Gastroesophageal sphincter (tissue), 4 donors: ENCODE results near the gene L1TD1. TPM values are rescaled to one million over a fixed set of nuclear protein-coding genes. Genes with fewer than 3 reads are reported as not detected.
"Not testable (repeated sequence)": the region's sequence is repeated elsewhere in the genome, so short reads cannot be mapped to it uniquely, and the experiment has no call there.

ENCODE experiments used
- ATAC-seq: fragments of 150-250 bp; one replicate; pipeline ENCODE4 v1.9.1; 2016; ENCODE audit warnings: mild to moderate bottlenecking, moderate library complexity
- H3K27ac ChIP-seq, 4 donors: fragments of 200-600 bp; sonication (generic) in 3 of 4; 1 replicate in 3 of 4; 2 replicates in 1 of 4; pipeline ENCODE4 v1.5.1; 2016 to 2019
- H3K27me3 ChIP-seq: fragments of 200-600 bp; sonication (generic); one replicate; pipeline ENCODE4 v1.5.1; 2019
- H3K36me3 ChIP-seq, 2 donors: fragments of 200-600 bp; sonication (generic); one replicate each; pipeline ENCODE4 v1.5.1; 2019; ENCODE audit warnings: control low read depth in 1 of 2
- H3K4me1 ChIP-seq, 3 donors: fragments of 200-600 bp; sonication (generic); 1 replicate in 2 of 3; 2 replicates in 1 of 3; pipeline ENCODE4 v1.5.1; 2016 to 2019; ENCODE audit warnings: control low read depth in 2 of 3
- H3K4me3 ChIP-seq, 2 donors: fragments of 200-600 bp; sonication (generic); one replicate each; pipeline ENCODE4 v1.5.1; 2019; ENCODE audit warnings: mild to moderate bottlenecking in 1 of 2, moderate library complexity in 1 of 2
- H3K9me3 ChIP-seq, 3 donors: fragments of 200-600 bp; sonication (generic); one replicate each; pipeline ENCODE4 v1.5.1; 2017 to 2019; ENCODE audit warnings: control low read depth in 2 of 3
- CTCF ChIP-seq, 4 experiments: fragments of 200-600 bp in 2 of 4; fragments of 450-650 bp in 2 of 4; sonication (generic) in 1 of 4; IDR thresholded peaks; one replicate each; pipeline ENCODE4 v1.5.1; 2017 to 2019; ENCODE audit warnings: antibody characterized with exemption in 4 of 4, mild to moderate bottlenecking in 2 of 4, moderate library complexity in 2 of 4
- EP300 ChIP-seq: sonication (generic); formaldehyde crosslinking; IDR thresholded peaks from one replicate; pipeline ENCODE4 v1.6.1; 2017; ENCODE audit warnings: antibody characterized with exemption, mild to moderate bottlenecking
- POLR2A ChIP-seq, 2 donors: fragments of 450-650 bp; IDR thresholded peaks; one replicate each; pipeline ENCODE4 v1.6.1; 2017; ENCODE audit warnings: antibody characterized with exemption in 2 of 2, mild to moderate bottlenecking in 2 of 2, moderate library complexity in 1 of 2
- POLR2AphosphoS5 ChIP-seq: sonication (generic); formaldehyde crosslinking; IDR thresholded peaks from one replicate; pipeline ENCODE4 v1.6.1; 2017; ENCODE audit warnings: antibody characterized with exemption
- WGBS, 2 donors: methylation state at CpG; one replicate each; pipeline ENCODE4 v1.1.5; 2018; ENCODE audit warnings: low coverage in 1 of 2; 5-methylcytosine and 5-hydroxymethylcytosine counted together
- total RNA-seq, 4 donors: library from RNA; depleted of rRNA; stranded (reverse); fragments of >200 nt; gene quantifications; one replicate each; pipeline ENCODE4 v1.1.0, GENCODE V29; 2016

The L1TD1 gene
- total RNA-seq, 4 donors from 2014 or later = 0.47 TPM; not detected in 3

GRCh38 chr1:62240651-62241370 is 46.2 kb downstream of the L1TD1 start:
- Histone ChIP-seq H3K4me1 (peaks cover 0 to 13% (median 0%) of the 10 kb centered on the region in 3 donors), H3K4me3 (no peak overlapping the region), H3K9me3 (no peaks in the 10 kb centered on the region), H3K36me3 (no peaks in the 10 kb centered on the region), H3K27ac (no peak overlapping the region), H3K27me3 (no peaks in the 10 kb centered on the region)
- TF ChIP-seq POLR2AphosphoS5 (no peak), CTCF (IDR thresholded peaks at IDR 0.05) (no peak), POLR2A (IDR thresholded peaks at IDR 0.05) (no peak), EP300 (no peak)
- no peak for ATAC-seq
- WGBS, 2 donors = 51 to 55% methylated on average over 6 to 8 of the region's 9 CpGs

DNA sequence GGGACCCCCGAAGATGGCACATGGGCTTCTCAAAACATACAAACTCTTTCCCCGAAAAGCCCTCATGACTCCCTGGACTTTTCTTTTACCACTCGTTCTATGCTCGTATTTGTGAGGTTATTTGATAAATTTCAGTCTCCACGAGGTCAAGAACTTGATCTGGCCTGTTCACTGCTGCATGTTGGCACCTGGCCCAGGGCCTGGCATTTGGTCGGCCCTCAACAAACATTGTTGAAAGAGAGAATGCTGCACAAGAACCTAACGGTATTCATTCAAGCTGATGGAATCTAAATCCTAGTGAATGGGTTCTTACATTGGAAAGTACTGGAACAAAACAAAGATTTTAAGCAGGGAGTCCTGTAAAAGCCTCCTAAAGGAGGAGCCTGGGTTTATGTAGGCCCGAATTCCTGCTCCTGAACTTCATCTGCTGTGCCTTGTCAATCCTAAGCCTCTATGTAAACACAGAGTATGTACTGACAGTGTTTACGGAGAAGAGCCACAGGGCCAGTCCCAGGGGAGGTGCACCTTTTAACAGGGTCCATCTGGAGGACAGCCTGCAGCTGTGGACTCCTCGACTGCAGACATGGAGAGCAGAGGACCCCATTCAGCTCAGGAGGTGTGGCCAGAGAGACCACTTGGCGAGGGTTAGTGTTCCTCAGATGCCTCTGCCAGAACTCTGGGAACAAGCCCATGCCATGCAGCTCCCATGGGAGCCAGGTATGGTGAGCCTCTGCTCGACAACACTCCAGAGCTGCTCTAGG is 46.9 kb downstream of the L1TD1 start:
- H3K27ac ChIP-seq = no peak overlapping the region
- no peak for ATAC-seq
- WGBS, 2 donors = 25 to 26% methylated on average over 7 of the region's 12 CpGs

GRCh38 chr1:62244380-62244779 is 49.7 kb downstream of the L1TD1 start:
- ATAC-seq, H3K4me3 ChIP-seq, H3K27me3 ChIP-seq, H3K27ac ChIP-seq, H3K9me3 ChIP-seq, H3K36me3 ChIP-seq: not testable (repeated sequence)
- WGBS, 2 donors = 92 to 100% methylated on average over 1 to 3 of the region's 3 CpGs
- peaks cover 0 to 13% (median 0%) of the 10 kb centered on the region in 3 donors for H3K4me1 ChIP-seq

More for the DNA sequence above, 46.9 kb downstream of the L1TD1 start:
- Histone ChIP-seq H3K36me3 (no peaks in the 10 kb centered on the region), H3K9me3 (no peaks in the 10 kb centered on the region), H3K4me3 (no peak overlapping the region), H3K4me1 (peaks cover 0 to 13% (median 0%) of the 10 kb centered on the region in 3 donors), H3K27me3 (no peaks in the 10 kb centered on the region)
- no peak for TF ChIP-seq POLR2A (IDR thresholded peaks at IDR 0.05)
- TF ChIP-seq POLR2AphosphoS5 = no peak
- TF ChIP-seq CTCF (IDR thresholded peaks at IDR 0.05) = no peak
- TF ChIP-seq EP300 = no peak

DNA sequence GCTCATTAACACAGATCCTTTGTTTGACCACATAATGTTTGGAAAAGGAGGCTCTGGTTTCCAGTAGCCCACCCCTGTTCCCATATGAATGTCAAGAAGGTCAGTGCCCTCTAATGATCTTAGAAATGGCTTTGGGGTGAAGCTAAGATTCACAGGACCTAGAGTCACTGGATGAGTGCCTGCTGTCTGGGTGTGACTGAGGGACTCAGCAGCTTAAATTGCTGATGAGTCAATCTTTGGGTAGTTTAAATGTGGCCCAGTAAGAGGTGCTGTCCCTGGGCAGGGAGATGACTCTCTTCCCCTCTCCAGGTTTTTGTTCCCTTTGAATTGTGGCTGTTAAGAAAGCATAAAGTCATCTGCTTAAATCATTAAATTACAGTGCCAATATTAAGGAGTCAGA is 50.6 kb downstream of the L1TD1 start:
- H3K9me3 ChIP-seq = no peaks in the 10 kb centered on the region
- ATAC-seq = no peak
- TF ChIP-seq CTCF (IDR thresholded peaks at IDR 0.05) = no peak
- TF ChIP-seq POLR2A (IDR thresholded peaks at IDR 0.05) = no peak
- TF ChIP-seq POLR2AphosphoS5 = no peak
- TF ChIP-seq EP300 = no peak
- H3K27ac ChIP-seq = no peak overlapping the region
- H3K4me3 ChIP-seq = no peak overlapping the region
- H3K27me3 ChIP-seq = no peaks in the 10 kb centered on the region
- peaks cover 0 to 13% (median 0%) of the 10 kb centered on the region in 3 donors for H3K4me1 ChIP-seq
- H3K36me3 ChIP-seq = no peaks in the 10 kb centered on the region

DNA sequence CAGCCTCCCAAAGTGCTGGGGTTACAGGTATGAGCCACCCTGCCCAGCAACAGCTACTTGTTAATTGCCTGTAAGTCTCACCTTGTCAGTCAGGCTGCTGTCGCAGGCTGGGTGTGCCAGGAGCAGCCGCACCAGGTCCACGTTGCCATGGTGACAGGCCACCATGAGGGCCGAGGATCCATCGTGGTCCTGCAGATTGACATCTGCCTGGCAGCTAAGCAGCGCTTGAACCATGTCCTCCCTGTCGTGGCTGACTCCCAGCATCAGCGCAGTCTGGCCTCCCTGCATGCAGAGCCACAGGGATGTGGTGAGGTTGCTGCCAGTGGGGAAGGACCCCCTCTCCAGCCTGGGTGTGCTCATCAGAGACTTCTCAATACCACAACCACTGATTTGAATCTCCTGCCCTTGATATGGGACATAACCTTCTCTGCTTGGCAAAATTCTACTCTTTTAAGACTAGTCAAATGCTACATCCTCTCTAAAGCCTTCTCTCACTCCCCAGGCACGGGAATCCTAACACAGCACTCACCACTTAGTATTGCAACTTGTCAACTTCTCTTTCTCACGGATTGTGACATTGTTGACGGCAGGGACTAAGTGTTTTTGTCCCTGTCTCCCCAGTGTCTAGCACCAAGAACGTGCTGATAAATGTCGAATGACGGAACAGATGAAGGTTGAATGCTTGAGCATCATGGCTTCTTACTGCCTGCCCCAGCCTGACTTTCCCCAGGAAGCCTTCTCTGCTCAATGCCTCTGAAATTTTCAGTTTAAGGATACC is 52.9 kb downstream of the L1TD1 start:
- no peaks in the 10 kb centered on the region for H3K36me3 ChIP-seq
- no peaks in the 10 kb centered on the region for H3K9me3 ChIP-seq
- TF ChIP-seq CTCF (IDR thresholded peaks at IDR 0.05) (no peak), POLR2A (IDR thresholded peaks at IDR 0.05) (no peak), EP300 (no peak), POLR2AphosphoS5 (no peak)
- WGBS, 2 donors = 73 to 90% methylated on average over 5 to 6 of the region's 14 CpGs
- H3K4me3 ChIP-seq = no peak overlapping the region
- no peak overlapping the region for H3K27ac ChIP-seq
- H3K27me3 ChIP-seq = no peaks in the 10 kb centered on the region
- ATAC-seq = no peak
- no peaks in the 10 kb centered on the region for H3K4me1 ChIP-seq
